Hepatocyte (in vitro differentiated cells): ENCODE data around the gene ALPL.

Experiments used
- CTCF ChIP-seq: fragments of 200-600 bp; sonication (generic); IDR thresholded peaks from 2 replicates; pipeline ENCODE4 v1.5.1; 2016; ENCODE audit warnings: antibody characterized with exemption, mild to moderate bottlenecking; ENCODE audit not compliant: poor library complexity
- EZH2 ChIP-seq: fragments of 200-600 bp; sonication (generic); IDR thresholded peaks from 2 replicates; pipeline ENCODE4 v1.6.1; 2016; ENCODE audit warnings: antibody characterized with exemption, mild to moderate bottlenecking, borderline replicate concordance
- EZH2phosphoT487 ChIP-seq: fragments of 200-600 bp; sonication (generic); IDR thresholded peaks from one replicate; pipeline ENCODE4 v1.6.1; 2018; ENCODE audit warnings: antibody characterized with exemption, mild to moderate bottlenecking, low read depth, moderate library complexity; ENCODE audit not compliant: unreplicated experiment, severe bottlenecking

GRCh38 chr1:21559788-21560567 lies 50.8 kb downstream of the ALPL start:
- TF ChIP-seq CTCF (no peak), EZH2phosphoT487 (no peak), EZH2 (no peak)
